Fibroblast of pulmonary artery (primary cell): ENCODE results near the gene SLC38A11.

Source experiments
- DNase-seq: peaks from one replicate; pipeline ENCODE4 v3.0.0-alpha.2; 2010; ENCODE audit warnings: low read depth
- H3K4me3 ChIP-seq: replicated peaks from 2 replicates; pipeline ENCODE4 v1.5.1; 2011; ENCODE audit warnings: low read depth, mild to moderate bottlenecking, control low read depth, low read length, moderate library complexity
- CTCF ChIP-seq: IDR thresholded peaks from 2 replicates; pipeline ENCODE4 v1.5.1; 2011; ENCODE audit warnings: mild to moderate bottlenecking, control low read depth, low read length, inconsistent platforms; ENCODE audit errors: missing control alignments

SLC38A11 gene

GRCh38 chr2:164920430-164920829, 34.9 kb downstream of the SLC38A11 start:
- DNase-seq: peak; percentile 89
- TF ChIP-seq CTCF: no peak
- H3K4me3 ChIP-seq: peak overlapping the region; percentile 21

GRCh38 chr2:164917296-164917903, 37.9 kb downstream of the SLC38A11 start:
- peak; percentile 68 for DNase-seq
- TF ChIP-seq CTCF: peak; percentile 64
- H3K4me3 ChIP-seq: no peak overlapping the region

GRCh38 chr2:164915566-164915965, 39.8 kb downstream of the SLC38A11 start:
- H3K4me3 ChIP-seq: no peak overlapping the region
- DNase-seq: no peak
- no peak for TF ChIP-seq CTCF

- DNase-seq: peak; percentile 51
- peak; percentile 35 for TF ChIP-seq CTCF
- H3K4me3 ChIP-seq: no peak overlapping the region
Measured at GRCh38 chr2:164913640-164914350, 41.5 kb downstream of the SLC38A11 start.

GRCh38 chr2:164913011-164913410, 42.3 kb downstream of the SLC38A11 start:
- H3K4me3 ChIP-seq: no peak overlapping the region
- no peak for DNase-seq
- TF ChIP-seq CTCF: no peak

- DNase-seq: no peak
- no peak for TF ChIP-seq CTCF
- no peak overlapping the region for H3K4me3 ChIP-seq
Measured at GRCh38 chr2:164911832-164912231, 43.5 kb downstream of the SLC38A11 start.
